Right cardiac atrium (tissue), 5 donors: ENCODE results near the gene SDHA. TPM values are rescaled to one million over a fixed set of nuclear protein-coding genes. Genes with fewer than 3 reads are reported as not detected.
"Not testable (repeated sequence)": the region's sequence is repeated elsewhere in the genome, so short reads cannot be mapped to it uniquely, and the experiment has no call there.

Source experiments
- ATAC-seq, 2 donors: fragments of 200-7000 bp; cut with Tn5 transposase; one replicate each; pipeline versions ENCODE4 v1.8.0 to v1.9.1; 2020; ENCODE audit warnings: moderate library complexity in 2 of 2, mild to moderate bottlenecking in 1 of 2
- DNase-seq, 3 donors: peaks; one replicate each; pipeline ENCODE4 v3.0.0-alpha.2; 2020
- H3K27ac ChIP-seq: one replicate; pipeline ENCODE4 v1.5.1; 2013; ENCODE audit warnings: mild to moderate bottlenecking, low read length, control low read depth, moderate library complexity
- H3K27me3 ChIP-seq: one replicate; pipeline ENCODE4 v1.6.1; 2013; ENCODE audit not compliant: control insufficient read depth, insufficient read depth
- H3K4me1 ChIP-seq: one replicate; pipeline ENCODE4 v1.6.1; 2013; ENCODE audit warnings: low read length; ENCODE audit not compliant: control insufficient read depth, insufficient read depth
- H3K4me3 ChIP-seq: one replicate; pipeline ENCODE4 v1.5.1; 2013; ENCODE audit warnings: low read length, control low read depth
- H3K9me3 ChIP-seq: one replicate; pipeline ENCODE4 v1.6.1; 2013; ENCODE audit warnings: low read length; ENCODE audit not compliant: control insufficient read depth
- WGBS: extraction: QIAGEN DNeasy Blood & Tissue Kit; methylation state at CpG from one replicate; pipeline ENCODE4 v1.1.7; 2013; 5-methylcytosine and 5-hydroxymethylcytosine counted together
- intact Hi-C, 4 donors: fragments of 100-400 bp; cut with DNase I; formaldehyde crosslinking; loops; one replicate each; pipeline versions ENCODE4 v1.11.0 to v1.14.0; 2022 to 2023
- polyA plus RNA-seq: library from polyadenylated mRNA; stranded (reverse); fragments of 200-250 nt; gene quantifications from one replicate; pipeline ENCODE4 v1.2.3, GENCODE V29; 2013
- total RNA-seq, 4 donors: library from RNA; stranded (reverse); fragmentation: NEBNext Ultra II Directional; extraction: Animal tissue kit (Norgen Biotek cat#: 25700); gene quantifications; one replicate each; pipeline ENCODE4 v1.2.1, GENCODE V29; 2021
- donor health status: healthy with polysubstance abuse.
- donor health status: DM: no; HTN: yes; CAD: no.
- donor health status: DM: no; HTN: no; CAD: no.
- donor health status: DM: no; HTN: yes; CAD: no; lungs with severe emphysema.
- donor health status: DM: yes; HTN: yes; CAD: no.

The SDHA gene
- total and polyA plus RNA-seq, 5 donors = 370 to 605 (median 428) TPM

- not testable (repeated sequence) for ATAC-seq
- 96% methylated on average over 5 of the region's 5 CpGs for WGBS
Observed at GRCh38 chr5:245717-246116, 27.6 kb downstream of the SDHA start.

DNA sequence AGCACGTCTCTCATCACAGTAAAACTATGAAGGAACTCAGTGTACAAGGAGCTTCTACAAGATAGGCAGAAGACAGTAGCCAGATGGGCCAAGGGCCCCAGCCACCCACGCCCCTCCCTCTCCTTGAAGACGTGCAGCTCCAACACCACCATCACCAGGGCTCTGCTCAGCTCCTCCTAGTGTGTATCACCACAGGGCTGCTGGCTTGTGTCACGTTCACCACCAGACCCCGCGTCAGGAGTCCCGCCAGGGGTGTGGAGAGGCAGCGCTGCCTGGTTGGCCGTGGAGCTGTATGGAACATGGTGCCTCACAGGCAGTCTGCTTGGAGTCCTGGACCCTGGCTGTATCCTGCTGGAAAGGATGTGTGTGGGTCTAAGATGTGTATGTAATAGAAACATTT, 32.3 kb downstream of the SDHA start:
- H3K27ac ChIP-seq, DNase-seq, H3K4me1 ChIP-seq, H3K27me3 ChIP-seq, intact Hi-C loops, H3K4me3 ChIP-seq, H3K9me3 ChIP-seq: not testable (repeated sequence)
- 81% methylated on average over 9 of the region's 9 CpGs for WGBS
- peak; percentile 23 to 40 for ATAC-seq

More at GRCh38 chr5:245717-246116, 27.6 kb downstream of the SDHA start:
- H3K9me3 ChIP-seq, H3K27me3 ChIP-seq, H3K4me1 ChIP-seq, intact Hi-C loops, H3K4me3 ChIP-seq, H3K27ac ChIP-seq, DNase-seq: not testable (repeated sequence)

GRCh38 chr5:251016-251415, 32.9 kb downstream of the SDHA start:
- intact Hi-C loops, H3K4me3 ChIP-seq, H3K9me3 ChIP-seq, H3K27ac ChIP-seq, H3K27me3 ChIP-seq, H3K4me1 ChIP-seq, DNase-seq: not testable (repeated sequence)
- peak; percentile 40 to 45 for ATAC-seq
- WGBS = 96% methylated on average over 10 of the region's 12 CpGs

- DNase-seq, H3K9me3 ChIP-seq, ATAC-seq, H3K27ac ChIP-seq, H3K4me1 ChIP-seq, H3K27me3 ChIP-seq, intact Hi-C loops, H3K4me3 ChIP-seq: not testable (repeated sequence)
- 80% methylated on average over 8 of the region's 8 CpGs for WGBS
Observed at GRCh38 chr5:251538-251937, 33.4 kb downstream of the SDHA start.

- H3K27ac ChIP-seq, H3K4me1 ChIP-seq, DNase-seq, intact Hi-C loops, ATAC-seq, H3K27me3 ChIP-seq, H3K4me3 ChIP-seq, H3K9me3 ChIP-seq: not testable (repeated sequence)
- 73% methylated on average over 11 of the region's 11 CpGs for WGBS
Observed at GRCh38 chr5:251975-252374, 33.9 kb downstream of the SDHA start.

- Histone ChIP-seq H3K4me3 (no peak overlapping the region), H3K27ac (no peak overlapping the region), H3K4me1 (no peaks in the 10 kb centered on the region), H3K9me3 (no peaks in the 10 kb centered on the region), H3K27me3 (no peaks in the 10 kb centered on the region)
- intact Hi-C loops = no loop called here
- ATAC-seq = no peak
- no peak for DNase-seq
- 78% methylated on average over 10 of the region's 10 CpGs for WGBS
Observed at GRCh38 chr5:252546-252945, 34.4 kb downstream of the SDHA start.

- 96% methylated on average over 13 of the region's 15 CpGs for WGBS
- DNase-seq, H3K4me1 ChIP-seq, H3K4me3 ChIP-seq, H3K27ac ChIP-seq, H3K9me3 ChIP-seq, H3K27me3 ChIP-seq, intact Hi-C loops: not testable (repeated sequence)
- peak; percentile 34 to 58 for ATAC-seq
Observed at GRCh38 chr5:254322-254721, 36.2 kb downstream of the SDHA start.

GRCh38 chr5:255116-255515, 37.0 kb downstream of the SDHA start:
- H3K4me1 ChIP-seq, H3K27ac ChIP-seq, H3K27me3 ChIP-seq, DNase-seq, H3K4me3 ChIP-seq, ATAC-seq, H3K9me3 ChIP-seq, intact Hi-C loops: not testable (repeated sequence)
- WGBS = 93% methylated on average over 7 of the region's 7 CpGs

DNA sequence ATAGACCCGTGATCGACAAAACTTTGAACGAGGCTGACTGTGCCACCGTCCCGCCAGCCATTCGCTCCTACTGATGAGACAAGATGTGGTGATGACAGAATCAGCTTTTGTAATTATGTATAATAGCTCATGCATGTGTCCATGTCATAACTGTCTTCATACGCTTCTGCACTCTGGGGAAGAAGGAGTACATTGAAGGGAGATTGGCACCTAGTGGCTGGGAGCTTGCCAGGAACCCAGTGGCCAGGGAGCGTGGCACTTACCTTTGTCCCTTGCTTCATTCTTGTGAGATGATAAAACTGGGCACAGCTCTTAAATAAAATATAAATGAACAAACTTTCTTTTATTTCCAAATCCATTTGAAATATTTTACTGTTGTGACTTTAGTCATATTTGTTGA, 38.2 kb downstream of the SDHA start:
- intact Hi-C loops, H3K27ac ChIP-seq: not testable (repeated sequence)
- ATAC-seq = peak; percentile 52 to 62

DNA sequence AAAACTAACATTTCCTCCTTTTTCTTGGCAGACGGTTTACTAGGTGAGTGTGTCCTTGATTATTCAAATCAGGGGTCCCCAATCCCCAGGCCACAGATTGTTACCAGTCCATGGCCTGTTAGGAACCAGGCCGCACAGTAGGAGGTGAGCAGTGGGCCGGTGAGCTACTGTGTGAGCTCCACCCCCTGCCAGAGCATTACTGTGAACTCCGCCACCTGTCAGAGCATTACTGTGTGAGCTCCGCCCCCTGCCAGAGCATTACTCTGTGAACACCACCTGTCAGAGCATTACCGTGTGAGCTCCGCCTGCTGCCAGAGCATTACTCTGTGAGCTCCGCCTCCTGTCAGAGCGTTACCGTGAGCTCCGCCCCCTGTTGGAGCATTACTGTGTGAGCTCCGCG, 39.0 kb downstream of the SDHA start:
- ATAC-seq (peak in 1 of 2 donors; percentile 33), DNase-seq (no peak)
- no peaks in the 10 kb centered on the region for H3K9me3 ChIP-seq
- no peaks in the 10 kb centered on the region for H3K4me1 ChIP-seq
- H3K4me3 ChIP-seq = no peak overlapping the region
- 96% methylated on average over 13 of the region's 13 CpGs for WGBS
- no peaks in the 10 kb centered on the region for H3K27me3 ChIP-seq
- no peak overlapping the region for H3K27ac ChIP-seq
- intact Hi-C loops = no loop called here

More for the DNA sequence above, 38.2 kb downstream of the SDHA start:
- not testable (repeated sequence) for H3K4me1 ChIP-seq, H3K9me3 ChIP-seq, H3K27me3 ChIP-seq, H3K4me3 ChIP-seq
- WGBS = 84% methylated on average over 8 of the region's 8 CpGs
- peak in 1 of 3 donors; percentile 59 for DNase-seq

DNA sequence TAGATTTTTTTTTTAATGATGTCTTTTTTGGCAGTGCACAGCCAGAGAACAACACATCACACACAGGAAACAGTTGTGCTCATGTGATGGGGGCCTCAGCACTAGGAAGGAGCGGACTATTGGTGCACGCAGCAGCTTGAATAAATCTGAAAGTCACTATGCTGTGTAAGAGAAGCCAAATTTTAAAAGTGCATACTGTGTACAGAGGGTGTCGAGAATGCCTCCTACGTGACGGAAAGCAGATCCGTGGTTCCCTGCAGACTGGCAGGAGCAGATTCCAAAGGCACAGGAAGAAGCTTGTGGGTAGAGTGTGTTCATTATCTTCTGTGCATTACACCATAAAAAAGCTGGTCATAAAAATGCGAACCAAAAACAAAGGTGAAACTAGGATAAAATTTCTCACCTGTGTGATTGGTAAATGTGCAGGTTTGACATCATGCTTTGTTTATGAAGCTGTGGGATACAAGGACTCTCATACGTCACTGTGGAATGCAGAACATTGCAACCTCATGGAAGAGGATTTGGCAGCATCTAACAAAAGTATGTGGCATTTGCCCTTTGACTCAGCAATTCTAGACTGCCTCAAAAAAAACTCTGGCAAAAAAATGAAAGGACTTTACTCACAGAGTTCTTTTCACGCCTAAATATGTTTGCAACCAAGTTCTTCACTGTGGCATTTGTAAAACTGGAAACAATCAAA, 45.3 kb downstream of the SDHA start:
- H3K27me3 ChIP-seq, H3K4me3 ChIP-seq, H3K27ac ChIP-seq, H3K9me3 ChIP-seq, intact Hi-C loops, DNase-seq, H3K4me1 ChIP-seq: not testable (repeated sequence)
- peak; percentile 74 to 86 for ATAC-seq
- 61% methylated on average over 9 of the region's 9 CpGs for WGBS

- H3K4me3 ChIP-seq = no peak overlapping the region
- intact Hi-C loops = no loop called here
- DNase-seq (peak in 1 of 3 donors; percentile 24), ATAC-seq (peak; percentile 40 to 50)
- peak overlapping the region; percentile 5 for H3K27ac ChIP-seq
- H3K9me3 ChIP-seq = no peaks in the 10 kb centered on the region
- H3K27me3 ChIP-seq = no peaks in the 10 kb centered on the region
- WGBS = 83% methylated on average over 10 of the region's 10 CpGs
- H3K4me1 ChIP-seq = no peaks in the 10 kb centered on the region
Observed at GRCh38 chr5:264338-264737, 46.2 kb downstream of the SDHA start.
